Keratinocyte (primary cell): ENCODE data around the gene OR5A1. TPM values are rescaled to one million over a fixed set of nuclear protein-coding genes. Genes with fewer than 3 reads are reported as not detected.

Experiments used
- DNase-seq: peaks from one replicate; pipeline ENCODE4 v3.0.0-alpha.2; 2011; ENCODE audit warnings: low read depth, missing footprints, low spot score
- FAIRE-seq: peaks from 2 replicates; lab custom pipeline; 2011; peaks lifted over from hg19 to GRCh38; lab: Jason Lieb, UNC
- H2AFZ ChIP-seq: 2 replicates; pipeline ENCODE4 v1.6.0; 2012; ENCODE audit warnings: low read length, control low read depth, inconsistent platforms; ENCODE audit not compliant: control insufficient read depth
- H3K27ac ChIP-seq: 2 replicates; pipeline ENCODE4 v1.5.1; 2011; ENCODE audit warnings: low read length; ENCODE audit not compliant: control insufficient read depth, insufficient read depth
- H3K27me3 ChIP-seq: 3 replicates; pipeline ENCODE4 v1.6.0; 2011; ENCODE audit warnings: low read length; ENCODE audit not compliant: control insufficient read depth, insufficient read depth; ENCODE audit errors: extremely low read depth
- H3K36me3 ChIP-seq, 2 experiments: 2 replicates in 1 of 2; 3 replicates in 1 of 2; pipeline ENCODE4 v1.5.1; 2011; ENCODE audit warnings: low read length in 2 of 2, mild to moderate bottlenecking in 1 of 2; ENCODE audit not compliant: control insufficient read depth in 2 of 2, insufficient read depth in 2 of 2; ENCODE audit errors: extremely low read depth in 1 of 2
- H3K4me1 ChIP-seq: 3 replicates; pipeline ENCODE4 v1.5.1; 2011; ENCODE audit warnings: low read length; ENCODE audit not compliant: control insufficient read depth, insufficient read depth; ENCODE audit errors: extremely low read depth
- H3K4me2 ChIP-seq: 3 replicates; pipeline ENCODE4 v1.6.0; 2011; ENCODE audit warnings: low read depth, low read length; ENCODE audit not compliant: control insufficient read depth, insufficient read depth; ENCODE audit errors: extremely low read depth
- H3K4me3 ChIP-seq, 3 experiments: fragments of 200-600 bp in 1 of 3; sonication (generic) in 1 of 3; 2 replicates in 2 of 3; 3 replicates in 1 of 3; pipeline ENCODE4 v1.5.1; 2011 to 2016; ENCODE audit warnings: low read length in 3 of 3, mild to moderate bottlenecking in 3 of 3, control low read depth in 2 of 3, inconsistent platforms in 1 of 3, low read depth in 1 of 3, mixed read lengths in 1 of 3, mixed run types in 1 of 3, moderate library complexity in 1 of 3; ENCODE audit not compliant: control insufficient read depth in 2 of 3, insufficient read depth in 2 of 3; ENCODE audit errors: extremely low read depth in 1 of 3
- H3K79me2 ChIP-seq: 2 replicates; pipeline ENCODE4 v1.6.0; 2012; ENCODE audit warnings: low read length; ENCODE audit not compliant: control insufficient read depth, insufficient read depth
- H3K9ac ChIP-seq: 3 replicates; pipeline ENCODE4 v1.6.0; 2011; ENCODE audit warnings: low read length; ENCODE audit not compliant: control insufficient read depth, insufficient read depth; ENCODE audit errors: extremely low read depth
- H3K9me1 ChIP-seq: 3 replicates; pipeline ENCODE4 v1.6.0; 2011; ENCODE audit warnings: low read length; ENCODE audit not compliant: control insufficient read depth, insufficient read depth; ENCODE audit errors: extremely low read depth
- H3K9me3 ChIP-seq: 2 replicates; pipeline ENCODE4 v1.5.1; 2012; ENCODE audit warnings: low read depth, low read length; ENCODE audit not compliant: control insufficient read depth
- H4K20me1 ChIP-seq: 3 replicates; pipeline ENCODE4 v1.6.0; 2011; ENCODE audit warnings: low read length; ENCODE audit not compliant: control insufficient read depth, insufficient read depth; ENCODE audit errors: extremely low read depth
- CTCF ChIP-seq, 3 experiments: IDR thresholded peaks in 1 of 3; conservative IDR thresholded peaks in 1 of 3; optimal IDR thresholded peaks in 1 of 3; 2 replicates in 2 of 3; 3 replicates in 1 of 3; pipeline versions ENCODE3 to v1.5.1; 2011; ENCODE audit warnings: low read length in 3 of 3, mild to moderate bottlenecking in 3 of 3, moderate library complexity in 2 of 3, control low read depth in 1 of 3, inconsistent platforms in 1 of 3; ENCODE audit not compliant: insufficient read depth in 2 of 3; ENCODE audit errors: extremely low read depth in 1 of 3
- EZH2 ChIP-seq: IDR thresholded peaks from one replicate; pipeline ENCODE4 v1.6.1; 2012; ENCODE audit warnings: inconsistent platforms, mild to moderate bottlenecking, low read length, moderate library complexity
- dilution Hi-C: fragments of 300-500 bp; cut with MboI; formaldehyde crosslinking; loops from one replicate; pipeline ENCODE4 v1.7.0; 2020; ENCODE audit warnings: low sequenced_read_pairs; ENCODE audit not compliant: extremely low pct_ligation_motif_present
- polyA minus RNA-seq, 3 experiments: library from RNA; depleted of rRNA, polyadenylated mRNA; stranded (reverse); fragments of >200 nt; gene quantifications; 1 replicate in 1 of 3; 2 replicates in 1 of 3; 3 replicates in 1 of 3; pipeline ENCODE4 v1.2.3, GENCODE V29; 2011
- polyA plus RNA-seq, 5 experiments: library from polyadenylated mRNA; depleted of rRNA in 3 of 5; stranded (reverse) in 3 of 5; stranded (forward) in 1 of 5; unstranded in 1 of 5; fragments of >200 nt; gene quantifications; 1 replicate in 1 of 5; 2 replicates in 3 of 5; 3 replicates in 1 of 5; pipeline versions ENCODE4 v1.2.1 to v1.2.3, GENCODE V29; 2011 to 2012; ENCODE audit warnings: missing spikeins in 2 of 5, low read depth in 1 of 5, low replicate concordance in 1 of 5

OR5A1 gene
- polyA plus RNA-seq (not detected in 3 replicates), polyA minus RNA-seq (not detected in 3 replicates)
- not detected for polyA plus RNA-seq (2011; ENCODE audit: low read depth)
- not detected in 2 replicates for polyA plus RNA-seq (2011; cell fraction: cytosol; rRNA removed)
- polyA plus RNA-seq (2011; cell fraction: nucleus; rRNA removed), result not detected in 2 replicates
- not detected in 2 replicates for polyA plus RNA-seq (2012; ENCODE audit: low replicate concordance)
- polyA minus RNA-seq (2011; cell fraction: cytosol; rRNA and poly(A)+ RNA removed), result not detected
- not detected in 2 replicates for polyA minus RNA-seq (2011; cell fraction: nucleus; rRNA and poly(A)+ RNA removed)

DNA sequence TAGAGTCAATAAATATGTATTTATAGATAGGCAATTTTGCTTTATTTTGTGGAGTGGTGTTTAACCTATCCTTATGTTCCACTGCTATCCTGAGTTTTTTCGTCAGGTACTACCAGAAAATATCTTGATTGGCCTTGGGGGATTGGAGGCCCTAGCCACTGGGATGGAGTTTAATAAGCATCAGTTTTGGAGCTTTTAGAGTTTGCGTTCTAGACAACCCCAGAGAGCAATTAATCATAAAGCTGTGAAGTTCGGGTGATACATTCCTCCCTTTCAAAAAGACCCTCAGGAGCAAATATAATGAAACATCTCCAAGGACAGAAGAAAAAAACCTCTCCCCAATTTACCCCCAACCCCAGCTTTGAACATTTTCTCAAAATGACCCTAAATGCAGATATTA, at the start of gene OR5A1:
Gene OR5A1, plus strand, starts transcription at position 301 of the 400 bp plus-strand sequence. CDS start 6,700 bp downstream, outside the sequence.
- H3K27me3 ChIP-seq, result no peaks in the 10 kb centered on the region
- no peaks in the 10 kb centered on the region for H3K9me1 ChIP-seq
- no peak within 1 kb of the TSS for H3K27ac ChIP-seq
- no peak within 1 kb of the TSS for H3K9ac ChIP-seq
- no peak within 1 kb of the TSS for H3K4me2 ChIP-seq
- H3K79me2 ChIP-seq, result no peaks in the 10 kb centered on the region
- dilution Hi-C loops, result no loop called here
- FAIRE-seq (no peak), DNase-seq (no peak)
- no peaks in the 10 kb centered on the region for H3K4me1 ChIP-seq
- no peak within 1 kb of the TSS for H2AFZ ChIP-seq
- no peaks in the 10 kb centered on the region for H3K9me3 ChIP-seq
- no peak within 1 kb of the TSS for H3K4me3 ChIP-seq
- no peaks in the 10 kb centered on the region for H3K36me3 ChIP-seq
- H4K20me1 ChIP-seq, result no peaks in the 10 kb centered on the region
- TF ChIP-seq CTCF (optimal IDR thresholded peaks at IDR 0.05 in 1 of 3, IDR thresholded peaks at IDR 0.05 in 1 of 3, conservative IDR thresholded peaks at IDR 0.05 in 1 of 3; ENCODE audit: extremely low read depth in 1 of 3, insufficient read depth in 2 of 3, low read length in 3 of 3) (no peak), EZH2 (no peak)

- no peak for TF ChIP-seq CTCF (optimal IDR thresholded peaks at IDR 0.05 in 1 of 3, IDR thresholded peaks at IDR 0.05 in 1 of 3, conservative IDR thresholded peaks at IDR 0.05 in 1 of 3; ENCODE audit: extremely low read depth in 1 of 3, insufficient read depth in 2 of 3, low read length in 3 of 3)
- TF ChIP-seq EZH2, result no peak
Measured at GRCh38 chr11:59394186-59394585, 42.1 kb upstream of the OR5A1 start.

More at GRCh38 chr11:59394186-59394585, 42.1 kb upstream of the OR5A1 start:
- no peak overlapping the region for H3K4me3 ChIP-seq
- H3K27ac ChIP-seq, result no peak overlapping the region
- no peaks in the 10 kb centered on the region for H4K20me1 ChIP-seq
- DNase-seq, result no peak
- no peak for FAIRE-seq
- H3K27me3 ChIP-seq, result no peaks in the 10 kb centered on the region
- no peaks in the 10 kb centered on the region for H3K9me3 ChIP-seq
- dilution Hi-C loops, result no loop called here
- H3K9me1 ChIP-seq, result no peaks in the 10 kb centered on the region
- no peaks in the 10 kb centered on the region for H3K79me2 ChIP-seq
- H3K4me2 ChIP-seq, result no peak overlapping the region
- H2AFZ ChIP-seq, result no peak overlapping the region
- no peak overlapping the region for H3K9ac ChIP-seq
- H3K36me3 ChIP-seq, result no peaks in the 10 kb centered on the region
- H3K4me1 ChIP-seq, result no peaks in the 10 kb centered on the region
